Hematopoietic multipotent progenitor cell treated with erythropoietin and hydrocortisone succinate and interleukin-3 and kit ligand, for 17 days (in vitro differentiated cells): ENCODE measurements around the gene SF3B6.

ENCODE experiments used
- DNase-seq: peaks from one replicate; pipeline ENCODE4 v3.0.0-alpha.2; 2015; ENCODE audit warnings: low spot score

SF3B6 gene

DNA sequence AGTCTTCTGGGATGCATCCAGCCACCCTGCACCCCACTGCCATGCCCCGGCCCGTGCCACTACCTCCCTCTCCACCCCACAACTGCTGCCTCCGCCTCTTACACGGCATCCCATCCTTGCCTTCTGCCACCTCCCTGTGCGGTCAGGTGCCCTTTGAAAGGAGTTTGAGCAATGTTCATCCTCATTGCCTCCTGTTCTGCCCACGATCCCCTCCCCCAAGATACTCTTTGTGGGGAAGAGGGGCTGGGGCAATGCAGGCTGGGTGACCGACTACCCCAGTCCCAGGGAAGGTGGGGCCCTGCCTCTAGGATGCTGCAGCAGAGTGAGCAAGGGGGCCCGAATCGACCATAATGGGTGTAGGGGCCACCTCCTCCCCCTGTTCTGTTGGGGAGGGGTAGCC is 57.9 kb downstream of the SF3B6 start:
- no peak for DNase-seq

DNA sequence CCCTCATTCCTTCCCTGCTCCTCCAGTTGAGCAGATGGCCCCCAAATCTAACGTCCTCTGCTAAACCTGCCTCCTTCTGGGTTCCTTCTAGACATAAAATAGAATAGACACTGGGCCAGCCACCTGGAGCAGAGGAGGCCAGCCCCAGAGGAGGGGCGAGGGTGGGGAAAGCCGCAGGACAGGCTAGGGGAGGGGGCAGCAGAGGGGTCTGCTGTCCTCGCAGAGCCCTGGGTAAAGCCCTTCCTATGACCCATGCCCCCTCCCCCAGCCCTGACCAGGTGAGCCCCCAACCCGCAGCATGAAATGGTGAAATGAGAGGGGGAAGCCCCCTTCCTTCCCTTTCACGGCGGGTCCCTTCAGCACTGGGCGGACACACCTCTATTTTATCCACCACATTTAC is 58.4 kb downstream of the SF3B6 start:
- no peak for DNase-seq
